Measurements from ENCODE around the gene CD22.
A peak's percentile ranks its signal among the peaks of the same experiment; 100 is the strongest.

Gene CD22

DNA sequence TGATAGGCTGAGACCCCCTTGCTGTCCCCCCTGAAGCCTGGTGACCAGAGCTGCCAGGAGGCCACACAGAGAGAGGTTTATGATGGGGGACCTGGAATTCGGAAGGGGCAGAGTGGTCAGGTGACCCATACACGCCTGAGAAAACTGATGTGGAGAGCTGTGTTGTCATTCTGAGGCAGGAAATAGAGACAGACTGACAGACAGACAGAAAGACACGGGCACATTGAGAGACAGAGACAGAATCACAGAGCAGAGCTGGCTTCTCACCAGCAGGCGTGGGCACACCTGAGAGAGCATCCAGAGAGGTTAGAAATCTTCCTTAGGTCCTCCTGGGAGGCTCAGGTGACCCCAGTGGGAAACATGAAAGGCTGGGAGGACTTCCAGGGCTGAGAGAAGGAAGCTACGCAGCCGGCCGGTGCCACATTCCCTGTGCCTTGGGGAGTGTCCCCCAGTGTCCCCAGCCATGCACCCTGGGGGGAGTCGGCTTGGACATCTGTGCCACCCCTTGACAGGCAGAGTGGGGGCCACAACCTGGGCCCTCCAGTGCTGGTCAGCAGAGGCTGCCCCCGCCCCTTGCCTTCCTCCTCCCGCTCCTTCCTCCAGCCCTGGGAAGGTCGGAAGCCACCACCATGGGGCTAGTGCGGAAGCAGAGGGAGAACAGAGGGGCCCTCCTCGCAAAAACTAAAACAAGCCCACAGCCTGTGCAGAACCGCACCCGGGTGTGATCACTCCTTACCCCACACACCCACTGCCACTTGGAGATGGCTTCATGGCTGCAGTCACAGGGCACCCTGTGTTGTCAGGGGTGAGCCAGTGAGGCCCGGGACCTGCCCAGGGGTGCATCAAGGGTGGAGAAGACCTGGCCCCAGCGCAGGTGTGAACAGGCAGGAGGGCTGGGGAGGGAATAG, 20.9 kb downstream of the CD22 start:
- Histone ChIP-seq H3K36me3 (no peaks in the 10 kb centered on the region), H3K9me3 (no peaks in the 10 kb centered on the region), H3K4me3 (no peak overlapping the region), H3K27ac (no peak overlapping the region), H3K4me1 (no peaks in the 10 kb centered on the region), H3K27me3 (peaks cover 0 to 42% of the 10 kb centered on the region in 2 donors)
- intact Hi-C loops (cut with DNase I; ENCODE audit: low total_unique reads): no loop called here
- TF ChIP-seq, protein P1, sequence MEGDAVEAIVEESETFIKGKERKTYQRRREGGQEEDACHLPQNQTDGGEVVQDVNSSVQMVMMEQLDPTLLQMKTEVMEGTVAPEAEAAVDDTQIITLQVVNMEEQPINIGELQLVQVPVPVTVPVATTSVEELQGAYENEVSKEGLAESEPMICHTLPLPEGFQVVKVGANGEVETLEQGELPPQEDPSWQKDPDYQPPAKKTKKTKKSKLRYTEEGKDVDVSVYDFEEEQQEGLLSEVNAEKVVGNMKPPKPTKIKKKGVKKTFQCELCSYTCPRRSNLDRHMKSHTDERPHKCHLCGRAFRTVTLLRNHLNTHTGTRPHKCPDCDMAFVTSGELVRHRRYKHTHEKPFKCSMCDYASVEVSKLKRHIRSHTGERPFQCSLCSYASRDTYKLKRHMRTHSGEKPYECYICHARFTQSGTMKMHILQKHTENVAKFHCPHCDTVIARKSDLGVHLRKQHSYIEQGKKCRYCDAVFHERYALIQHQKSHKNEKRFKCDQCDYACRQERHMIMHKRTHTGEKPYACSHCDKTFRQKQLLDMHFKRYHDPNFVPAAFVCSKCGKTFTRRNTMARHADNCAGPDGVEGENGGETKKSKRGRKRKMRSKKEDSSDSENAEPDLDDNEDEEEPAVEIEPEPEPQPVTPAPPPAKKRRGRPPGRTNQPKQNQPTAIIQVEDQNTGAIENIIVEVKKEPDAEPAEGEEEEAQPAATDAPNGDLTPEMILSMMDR (IDR thresholded peaks at IDR 0.05): no peak
- peak in 1 of 2 donors; percentile 61 for DNase-seq

DNA sequence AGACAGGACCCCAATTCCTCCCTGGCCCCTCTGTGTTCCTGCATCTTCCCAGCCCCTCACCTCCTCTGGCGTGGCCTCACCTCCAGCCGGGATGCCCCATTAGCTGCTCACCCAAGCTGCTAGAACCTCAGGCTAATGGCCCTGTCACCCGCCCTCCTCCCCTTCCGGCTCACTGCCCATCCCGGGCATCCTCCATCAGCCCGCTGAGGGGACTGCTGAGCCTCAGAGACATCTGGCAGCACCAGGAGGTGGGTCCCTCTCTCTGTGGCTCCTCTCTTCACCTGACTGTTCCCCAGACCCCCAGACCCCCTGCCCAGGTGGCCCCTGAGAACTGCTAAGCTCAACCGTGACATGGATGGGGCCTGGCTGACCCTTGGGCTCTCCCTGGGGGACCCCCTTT, 21.6 kb downstream of the CD22 start:
- DNase-seq: peak in 1 of 2 donors; percentile 41
- intact Hi-C loops (cut with DNase I; ENCODE audit: low total_unique reads): no loop called here
- Histone ChIP-seq H3K27me3 (peaks cover 0 to 46% of the 10 kb centered on the region in 2 donors), H3K36me3 (no peaks in the 10 kb centered on the region), H3K9me3 (no peaks in the 10 kb centered on the region), H3K4me1 (no peaks in the 10 kb centered on the region), H3K27ac (no peak overlapping the region), H3K4me3 (no peak overlapping the region)
- TF ChIP-seq, protein P1 (IDR thresholded peaks at IDR 0.05): no peak

DNA sequence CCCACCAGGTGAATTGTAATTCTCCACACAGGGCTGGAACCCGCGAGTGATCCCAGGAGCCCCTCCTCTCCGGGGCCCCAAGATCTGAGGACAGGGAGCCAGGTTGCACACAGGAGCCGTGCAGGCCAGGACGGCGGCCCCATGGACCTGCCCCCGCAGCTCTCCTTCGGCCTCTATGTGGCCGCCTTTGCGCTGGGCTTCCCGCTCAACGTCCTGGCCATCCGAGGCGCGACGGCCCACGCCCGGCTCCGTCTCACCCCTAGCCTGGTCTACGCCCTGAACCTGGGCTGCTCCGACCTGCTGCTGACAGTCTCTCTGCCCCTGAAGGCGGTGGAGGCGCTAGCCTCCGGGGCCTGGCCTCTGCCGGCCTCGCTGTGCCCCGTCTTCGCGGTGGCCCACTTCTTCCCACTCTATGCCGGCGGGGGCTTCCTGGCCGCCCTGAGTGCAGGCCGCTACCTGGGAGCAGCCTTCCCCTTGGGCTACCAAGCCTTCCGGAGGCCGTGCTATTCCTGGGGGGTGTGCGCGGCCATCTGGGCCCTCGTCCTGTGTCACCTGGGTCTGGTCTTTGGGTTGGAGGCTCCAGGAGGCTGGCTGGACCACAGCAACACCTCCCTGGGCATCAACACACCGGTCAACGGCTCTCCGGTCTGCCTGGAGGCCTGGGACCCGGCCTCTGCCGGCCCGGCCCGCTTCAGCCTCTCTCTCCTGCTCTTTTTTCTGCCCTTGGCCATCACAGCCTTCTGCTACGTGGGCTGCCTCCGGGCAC, 22.6 kb downstream of the CD22 start:
- H3K4me1 ChIP-seq: no peaks in the 10 kb centered on the region
- no peak overlapping the region for H3K27ac ChIP-seq
- H3K4me3 ChIP-seq: no peak overlapping the region
- H3K9me3 ChIP-seq: no peaks in the 10 kb centered on the region
- no peaks in the 10 kb centered on the region for H3K36me3 ChIP-seq
- no peak for DNase-seq
- TF ChIP-seq, protein P1 (IDR thresholded peaks at IDR 0.05): no peak
- intact Hi-C loops (cut with DNase I; ENCODE audit: low total_unique reads): no loop called here
- H3K27me3 ChIP-seq: peaks cover 0 to 49% of the 10 kb centered on the region in 2 donors

DNA sequence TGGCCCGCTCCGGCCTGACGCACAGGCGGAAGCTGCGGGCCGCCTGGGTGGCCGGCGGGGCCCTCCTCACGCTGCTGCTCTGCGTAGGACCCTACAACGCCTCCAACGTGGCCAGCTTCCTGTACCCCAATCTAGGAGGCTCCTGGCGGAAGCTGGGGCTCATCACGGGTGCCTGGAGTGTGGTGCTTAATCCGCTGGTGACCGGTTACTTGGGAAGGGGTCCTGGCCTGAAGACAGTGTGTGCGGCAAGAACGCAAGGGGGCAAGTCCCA, 23.1 kb downstream of the CD22 start:
- Histone ChIP-seq H3K9me3 (no peaks in the 10 kb centered on the region), H3K4me1 (no peaks in the 10 kb centered on the region), H3K27me3 (peaks cover 0 to 49% of the 10 kb centered on the region in 2 donors), H3K4me3 (no peak overlapping the region), H3K27ac (no peak overlapping the region), H3K36me3 (no peaks in the 10 kb centered on the region)
- TF ChIP-seq, protein P1 (IDR thresholded peaks at IDR 0.05): no peak
- no peak for DNase-seq
- intact Hi-C loops (cut with DNase I; ENCODE audit: low total_unique reads): no loop called here

DNA sequence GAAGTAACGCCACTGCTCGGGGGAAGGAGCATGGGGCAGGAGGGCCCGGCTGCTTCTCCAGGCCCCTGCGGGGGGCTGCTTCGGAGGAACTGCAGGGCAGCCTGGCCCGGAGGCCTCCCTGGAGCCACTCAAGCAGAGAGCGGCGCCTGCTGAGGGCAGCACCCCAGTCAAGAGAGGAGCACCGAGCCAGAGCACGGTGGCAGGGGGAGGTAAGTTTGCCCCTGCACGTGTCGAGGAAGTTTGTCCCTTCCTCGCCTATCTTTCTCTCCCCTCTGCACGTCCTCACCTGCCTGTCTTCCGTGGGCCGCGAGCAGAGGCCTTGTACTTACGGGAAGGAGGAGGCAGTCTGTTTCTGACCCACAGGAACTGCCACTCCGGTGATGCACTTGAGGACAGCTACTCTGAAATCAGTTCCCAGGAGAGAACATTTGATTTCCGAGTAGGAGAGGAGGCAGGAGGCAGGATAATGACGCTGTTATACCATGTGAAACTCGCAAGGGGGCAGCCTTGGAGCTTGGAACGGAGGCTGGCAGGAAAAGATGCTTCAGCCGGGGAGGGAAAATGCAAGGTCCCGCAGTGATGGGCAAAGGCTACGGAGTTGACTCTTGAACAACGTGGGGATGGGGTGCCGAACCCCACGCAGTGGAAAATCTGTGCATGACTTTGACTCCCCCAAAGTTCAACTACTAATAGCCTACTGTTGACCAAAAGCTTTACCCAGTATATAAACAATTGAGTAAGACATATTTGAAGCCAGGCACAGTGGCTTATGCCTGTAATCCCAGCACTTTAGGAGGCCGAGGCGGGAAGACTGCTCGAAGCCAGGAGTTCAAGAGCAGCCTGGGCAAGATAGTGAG, 23.7 kb downstream of the CD22 start:
- H3K4me3 ChIP-seq: no peak overlapping the region
- peak; percentile 35 to 67 for DNase-seq
- no peak overlapping the region for H3K27ac ChIP-seq
- peaks cover 0 to 49% of the 10 kb centered on the region in 2 donors for H3K27me3 ChIP-seq
- H3K36me3 ChIP-seq: no peaks in the 10 kb centered on the region
- no peaks in the 10 kb centered on the region for H3K9me3 ChIP-seq
- TF ChIP-seq, protein P1 (IDR thresholded peaks at IDR 0.05): peak; percentile 31 to 36
- intact Hi-C loops (cut with DNase I; ENCODE audit: low total_unique reads): no loop called here
- no peaks in the 10 kb centered on the region for H3K4me1 ChIP-seq

Data from tibial artery (tissue), 4 donors.